Fibroblast of the aortic adventitia (primary cell): ENCODE measurements around the gene PEX13. TPM values are rescaled to one million over a fixed set of nuclear protein-coding genes. Genes with fewer than 3 reads are reported as not detected.

ENCODE experiments used
- DNase-seq: peaks from one replicate; pipeline ENCODE4 v3.0.0-alpha.2; 2010; ENCODE audit warnings: low read depth
- H3K4me3 ChIP-seq: 2 replicates; pipeline ENCODE4 v1.5.1; 2011; ENCODE audit warnings: low read depth, mild to moderate bottlenecking, control low read depth, low read length, moderate library complexity
- total RNA-seq: library from RNA; depleted of rRNA; stranded (reverse); fragments of >200 nt; gene quantifications from 2 replicates; pipeline ENCODE4 v1.2.3, GENCODE V29; 2012; ENCODE audit warnings: low replicate concordance
- TF ChIP-seq, protein P1 (sequence below): IDR thresholded peaks from 2 replicates; pipeline ENCODE4 v1.5.1; 2011; ENCODE audit warnings: mild to moderate bottlenecking, low read length, control low read depth, inconsistent platforms; ENCODE audit not compliant: insufficient read depth

Gene PEX13
- total RNA-seq, 1 donor = 26.8 TPM

DNA sequence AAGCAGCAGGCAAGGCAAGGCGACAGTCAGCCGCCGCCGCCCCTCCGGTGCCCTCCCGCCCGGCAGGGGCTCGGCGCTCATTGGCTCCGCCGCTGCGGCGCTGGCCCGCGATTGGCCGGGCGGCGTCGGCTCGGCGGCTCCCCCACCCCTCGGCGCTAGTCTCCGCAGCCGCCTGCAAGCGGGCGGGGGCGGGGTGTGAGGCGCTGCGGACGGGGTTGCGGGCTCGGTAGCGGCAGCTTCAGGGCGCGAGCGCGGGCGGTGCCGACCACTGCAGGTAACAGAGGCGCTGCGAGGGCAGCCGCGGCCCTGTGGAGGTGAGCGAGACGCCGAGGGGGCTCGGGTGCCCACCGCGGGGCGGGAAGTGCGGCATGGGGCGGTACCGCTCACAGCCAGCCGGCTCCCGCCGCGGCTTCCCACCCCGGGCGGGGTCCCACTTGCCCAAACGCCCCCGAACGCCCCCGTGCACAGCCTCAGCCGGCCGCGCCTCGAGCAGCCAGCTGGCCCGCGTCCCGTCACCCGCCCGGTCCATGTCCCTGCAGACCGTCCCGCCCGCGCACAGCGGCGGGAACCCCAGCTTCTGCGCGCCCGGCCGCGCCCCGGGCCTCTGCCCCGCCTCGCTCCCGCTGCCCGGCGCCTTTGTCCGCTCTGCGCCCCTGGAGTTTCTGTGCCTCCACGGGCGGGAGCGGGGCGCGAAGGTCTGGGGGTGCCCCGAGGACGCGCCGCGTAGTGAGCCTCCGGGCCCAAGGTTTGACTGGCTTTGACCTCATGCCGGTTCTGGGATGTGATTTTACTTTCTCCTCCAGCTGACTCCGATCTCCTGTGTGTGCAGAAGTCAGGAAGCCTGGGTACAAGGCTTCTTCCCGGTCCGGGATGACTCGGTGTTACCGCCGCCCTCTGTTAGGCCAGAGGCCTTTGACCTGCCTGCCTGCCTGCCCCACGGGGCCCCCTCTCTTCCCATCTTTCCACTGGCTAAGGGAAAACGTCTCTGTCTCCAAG, 48.5 kb downstream of the PEX13 start, which contains the start of gene SANBR:
Gene SANBR (plus strand): TSS at position 158 of the 996 bp plus-strand sequence. CDS start 4,480 bp downstream, outside the sequence.
- TF ChIP-seq, protein P1, sequence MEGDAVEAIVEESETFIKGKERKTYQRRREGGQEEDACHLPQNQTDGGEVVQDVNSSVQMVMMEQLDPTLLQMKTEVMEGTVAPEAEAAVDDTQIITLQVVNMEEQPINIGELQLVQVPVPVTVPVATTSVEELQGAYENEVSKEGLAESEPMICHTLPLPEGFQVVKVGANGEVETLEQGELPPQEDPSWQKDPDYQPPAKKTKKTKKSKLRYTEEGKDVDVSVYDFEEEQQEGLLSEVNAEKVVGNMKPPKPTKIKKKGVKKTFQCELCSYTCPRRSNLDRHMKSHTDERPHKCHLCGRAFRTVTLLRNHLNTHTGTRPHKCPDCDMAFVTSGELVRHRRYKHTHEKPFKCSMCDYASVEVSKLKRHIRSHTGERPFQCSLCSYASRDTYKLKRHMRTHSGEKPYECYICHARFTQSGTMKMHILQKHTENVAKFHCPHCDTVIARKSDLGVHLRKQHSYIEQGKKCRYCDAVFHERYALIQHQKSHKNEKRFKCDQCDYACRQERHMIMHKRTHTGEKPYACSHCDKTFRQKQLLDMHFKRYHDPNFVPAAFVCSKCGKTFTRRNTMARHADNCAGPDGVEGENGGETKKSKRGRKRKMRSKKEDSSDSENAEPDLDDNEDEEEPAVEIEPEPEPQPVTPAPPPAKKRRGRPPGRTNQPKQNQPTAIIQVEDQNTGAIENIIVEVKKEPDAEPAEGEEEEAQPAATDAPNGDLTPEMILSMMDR = no peak
- H3K4me3 ChIP-seq = peak within 1 kb of the TSS; percentile 81
- DNase-seq = peak; percentile 59

DNA sequence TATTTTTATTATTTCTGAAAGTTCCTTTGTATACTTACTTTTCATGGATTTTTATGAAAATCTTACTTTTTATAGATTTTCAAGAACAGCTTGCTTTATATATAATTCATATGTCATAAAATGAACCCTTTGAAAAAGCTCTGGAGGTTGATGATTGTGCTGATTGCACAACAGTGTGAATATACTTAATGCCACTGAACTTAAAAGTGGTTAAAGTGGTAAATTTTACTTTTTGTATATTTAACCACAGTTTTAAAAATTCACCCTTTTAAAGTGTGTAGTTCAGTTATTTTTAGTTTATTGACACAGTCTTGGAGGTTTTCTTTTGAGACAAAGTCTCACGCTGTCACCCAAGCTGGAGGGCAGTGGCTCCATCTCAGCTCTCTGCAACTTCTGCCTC, 56.6 kb downstream of the PEX13 start:
- TF ChIP-seq, protein P1 = no peak
- DNase-seq = no peak
- H3K4me3 ChIP-seq = no peak overlapping the region

DNA sequence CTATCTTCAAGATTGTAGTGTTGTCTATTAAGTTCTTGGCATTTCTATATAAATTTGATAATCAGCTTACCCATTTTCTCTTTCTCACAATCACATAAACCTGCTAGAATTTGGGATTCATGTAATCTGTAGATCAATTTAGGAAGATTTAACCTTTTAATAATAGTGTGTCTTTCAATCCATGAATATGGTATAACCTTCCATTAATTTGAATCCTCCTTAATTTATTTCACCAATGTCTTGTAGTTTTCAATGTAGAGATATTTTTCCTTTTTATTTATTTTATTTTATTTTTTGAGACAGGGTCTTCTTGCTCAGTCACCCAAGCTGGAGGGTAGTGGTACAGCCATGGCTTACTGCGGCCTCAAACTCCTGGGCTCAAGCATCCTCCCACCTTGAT, 68.4 kb downstream of the PEX13 start:
- DNase-seq = no peak
- TF ChIP-seq, protein P1 = no peak
- H3K4me3 ChIP-seq = no peak overlapping the region

DNA sequence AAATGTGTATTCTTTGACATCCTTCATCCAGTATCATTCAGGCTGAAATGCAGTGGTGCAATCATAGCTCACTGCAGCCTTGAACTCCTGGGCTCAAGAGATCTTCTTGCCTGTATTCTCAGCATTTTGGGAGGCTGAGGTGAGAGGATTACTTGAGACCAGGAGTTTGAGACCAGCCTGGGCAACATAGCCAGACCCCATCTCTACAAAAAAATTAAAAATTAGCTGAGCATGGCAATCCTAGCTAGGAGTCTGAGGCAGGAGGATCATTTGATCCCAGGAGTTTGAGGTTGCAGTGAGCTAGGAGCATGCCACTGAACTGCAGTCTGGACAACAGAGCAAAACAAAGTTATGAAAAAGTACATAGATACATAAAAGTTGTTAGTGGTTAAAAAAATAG, 72.3 kb downstream of the PEX13 start:
- DNase-seq = no peak
- TF ChIP-seq, protein P1 = no peak
- no peak overlapping the region for H3K4me3 ChIP-seq

DNA sequence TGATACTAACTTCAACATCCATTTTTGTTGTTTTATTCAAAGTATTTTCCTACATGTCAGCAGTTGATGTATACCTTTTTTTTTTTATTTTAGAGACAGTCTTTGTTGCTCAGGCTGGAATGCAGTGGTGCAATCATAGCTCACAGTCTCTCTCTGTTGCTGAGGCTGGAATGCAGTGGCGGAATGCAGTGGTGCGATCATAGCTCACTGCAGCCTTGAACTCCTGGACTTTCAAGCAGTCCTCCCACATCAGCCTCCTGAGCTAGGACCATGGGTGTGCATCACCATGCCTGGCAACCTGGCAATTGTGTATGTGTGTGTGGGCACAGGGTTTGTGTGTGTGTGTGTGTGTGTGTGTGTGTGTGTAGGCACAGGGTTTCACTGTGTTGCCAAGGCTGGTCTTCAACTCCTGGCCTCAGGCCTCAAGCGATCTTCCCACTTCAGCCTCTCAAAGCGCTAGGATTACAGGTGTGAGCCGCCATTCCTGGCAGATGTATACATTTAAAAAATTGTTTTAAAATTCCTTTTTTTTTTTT, 72.9 kb downstream of the PEX13 start:
- no peak overlapping the region for H3K4me3 ChIP-seq
- DNase-seq = peak; percentile 8

DNA sequence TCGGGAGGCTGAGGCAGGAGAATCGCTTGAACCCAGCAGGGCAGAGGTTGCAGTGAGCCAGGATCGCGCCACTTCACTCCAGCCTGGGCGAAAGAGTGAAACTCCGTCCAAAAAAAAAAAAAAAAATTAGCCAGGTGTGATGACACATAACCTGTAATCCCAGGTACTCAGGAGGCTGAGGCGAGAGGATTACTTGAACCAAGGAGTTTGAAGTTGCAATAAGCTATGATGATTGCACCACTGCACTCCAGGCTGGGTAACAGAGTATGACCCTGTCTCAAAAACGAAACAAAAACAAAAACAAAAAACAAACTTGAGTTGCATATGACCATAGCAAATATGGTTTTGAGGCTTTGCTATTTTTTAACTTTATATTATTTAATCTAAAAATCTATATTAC, 74.0 kb downstream of the PEX13 start:
- no peak overlapping the region for H3K4me3 ChIP-seq
- DNase-seq = no peak
- TF ChIP-seq, protein P1 = no peak

More for the DNA sequence above, 72.9 kb downstream of the PEX13 start:
- TF ChIP-seq, protein P1 = no peak
